SIG-M5 treated with dmso at 0.1 percent for 504 hours (cell line): ENCODE data around the gene DMGDH.

Experiments
- DNase-seq: peaks from one replicate; lab custom pipeline; 2025; ENCODE audit not compliant: unreplicated experiment; lab: John Stamatoyannopoulos, UW

DMGDH gene

GRCh38 chr5:79070350-79070667 lies 835 bp upstream of the DMGDH start:
- no peak for DNase-seq

DNA sequence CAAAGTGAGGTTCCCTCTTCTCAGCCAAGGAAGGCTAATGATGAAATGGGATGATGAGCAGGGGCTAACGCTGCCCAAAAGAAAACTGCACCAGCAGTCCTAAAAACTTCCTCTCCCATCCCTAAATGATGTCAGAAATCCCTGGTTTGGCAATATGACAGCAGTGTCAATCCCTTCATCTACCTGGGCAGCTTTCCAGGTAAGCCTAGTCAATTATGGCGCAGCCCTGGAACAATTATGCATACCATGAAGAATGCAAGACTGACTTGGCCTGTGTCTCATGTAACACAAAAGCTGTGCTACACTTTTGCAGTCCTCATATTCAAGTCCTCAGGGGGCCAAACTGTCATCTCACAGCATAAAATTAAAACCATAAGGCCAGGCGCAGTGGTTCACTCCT lies 7.0 kb downstream of the DMGDH start:
- DNase-seq = no peak

- no peak for DNase-seq
These were observed 9.8 kb downstream of the DMGDH start for GRCh38 chr5:79059674-79060073.

- DNase-seq = no peak
These were observed 12.6 kb downstream of the DMGDH start for GRCh38 chr5:79056847-79057246.

DNA sequence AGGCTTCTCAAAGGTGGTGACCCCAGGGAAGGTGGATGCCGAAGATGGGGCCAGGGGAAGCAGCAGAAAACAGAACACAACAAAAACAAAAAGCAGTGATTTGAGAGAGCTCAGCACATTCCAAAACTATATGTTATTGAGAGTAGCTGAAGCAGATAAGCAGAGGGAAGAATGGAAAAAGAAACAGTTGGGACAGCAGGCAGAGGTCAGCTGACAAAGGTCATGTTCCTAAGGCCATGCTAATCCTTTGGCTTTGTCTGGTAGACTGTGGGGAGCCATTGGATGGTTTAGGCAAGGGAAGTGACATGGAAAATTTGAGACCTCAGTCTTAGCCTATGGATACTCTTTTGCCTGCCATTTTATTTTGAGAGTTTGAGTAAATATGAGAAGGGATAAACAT lies 14.5 kb downstream of the DMGDH start:
- no peak for DNase-seq

DNA sequence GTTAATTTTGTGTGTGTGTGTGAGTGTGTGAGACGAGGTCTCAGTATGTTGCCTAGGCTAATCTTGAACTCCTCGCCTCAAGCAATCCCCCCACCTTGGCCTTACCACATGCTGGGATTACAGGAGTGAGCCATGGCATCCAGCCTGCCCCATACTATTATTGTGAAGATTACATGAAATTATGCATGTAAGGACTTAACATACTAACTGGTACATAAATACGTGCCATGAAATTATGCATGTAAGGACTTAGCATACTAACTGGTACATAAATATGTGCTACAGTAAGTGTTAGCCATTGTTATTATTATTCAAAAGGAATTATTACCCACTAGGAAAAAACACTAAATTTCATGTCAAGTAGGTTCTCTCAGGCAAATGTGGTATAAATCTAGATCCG lies 16.2 kb downstream of the DMGDH start:
- DNase-seq = no peak

DNA sequence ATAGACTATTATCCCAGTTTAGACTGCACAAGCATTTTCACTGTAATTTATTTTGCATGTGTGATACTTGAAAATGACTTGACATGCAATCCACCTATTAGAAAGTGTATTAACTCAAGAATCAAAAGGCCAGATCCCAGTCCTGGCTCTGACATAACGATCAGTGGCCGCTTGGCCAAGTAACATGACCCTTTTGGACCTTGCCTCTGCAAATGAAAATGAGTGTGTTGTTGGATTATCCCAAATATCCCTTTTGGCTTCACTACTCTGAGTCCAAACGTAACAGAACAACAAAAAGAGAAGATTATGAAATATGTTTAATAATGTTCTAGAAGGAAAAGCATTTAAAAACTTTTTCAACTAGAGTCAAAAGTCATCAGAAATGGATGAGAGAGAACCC lies 19.0 kb downstream of the DMGDH start:
- no peak for DNase-seq

GRCh38 chr5:79048437-79048836 lies 21.0 kb downstream of the DMGDH start:
- DNase-seq = no peak

- DNase-seq = no peak
These were observed 22.3 kb downstream of the DMGDH start for GRCh38 chr5:79047199-79047598.

DNA sequence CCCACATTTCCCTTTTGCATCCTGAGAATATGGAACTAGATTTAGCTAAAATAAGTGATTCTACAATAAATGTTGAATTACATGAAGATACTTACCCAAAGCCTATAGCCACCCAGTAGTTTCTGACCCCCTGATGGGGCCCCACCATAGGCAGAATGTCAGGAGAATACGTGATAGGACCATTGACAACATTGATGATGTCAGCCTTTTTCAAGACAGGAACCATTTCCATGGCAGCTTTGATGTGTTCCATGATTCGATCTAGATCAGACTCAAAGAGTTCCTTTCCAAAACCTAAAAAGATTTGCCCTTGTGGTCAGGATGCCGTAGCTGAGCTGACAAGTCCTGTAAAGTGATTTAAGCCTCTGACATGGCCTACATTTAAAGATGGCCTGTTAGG lies 27.3 kb downstream of the DMGDH start:
- DNase-seq = no peak

- no peak for DNase-seq
These were observed 32.7 kb downstream of the DMGDH start for GRCh38 chr5:79036769-79037168.

DNA sequence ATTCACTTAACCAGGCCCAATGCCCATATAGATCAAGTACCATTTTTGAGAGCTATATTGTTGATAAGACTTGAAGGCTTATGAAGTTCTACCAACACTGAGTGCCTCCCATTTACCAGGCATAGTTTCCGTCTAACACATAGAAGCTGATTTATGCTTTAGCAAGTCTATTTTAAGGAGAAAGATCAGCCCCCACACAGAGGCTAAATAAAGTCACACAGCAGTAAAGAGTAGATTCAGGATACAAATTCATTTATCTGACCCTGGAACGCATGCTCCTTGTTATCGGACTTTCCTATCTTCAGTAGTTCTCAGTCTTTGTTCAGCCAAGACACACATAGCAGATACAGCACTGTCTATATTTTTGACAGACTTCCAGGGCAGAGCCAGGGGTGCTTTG lies 34.2 kb downstream of the DMGDH start:
- DNase-seq = no peak

- DNase-seq = no peak
These were observed 36.7 kb downstream of the DMGDH start for GRCh38 chr5:79032782-79033181.

- no peak for DNase-seq
These were observed 37.3 kb downstream of the DMGDH start for GRCh38 chr5:79032031-79032695.

DNA sequence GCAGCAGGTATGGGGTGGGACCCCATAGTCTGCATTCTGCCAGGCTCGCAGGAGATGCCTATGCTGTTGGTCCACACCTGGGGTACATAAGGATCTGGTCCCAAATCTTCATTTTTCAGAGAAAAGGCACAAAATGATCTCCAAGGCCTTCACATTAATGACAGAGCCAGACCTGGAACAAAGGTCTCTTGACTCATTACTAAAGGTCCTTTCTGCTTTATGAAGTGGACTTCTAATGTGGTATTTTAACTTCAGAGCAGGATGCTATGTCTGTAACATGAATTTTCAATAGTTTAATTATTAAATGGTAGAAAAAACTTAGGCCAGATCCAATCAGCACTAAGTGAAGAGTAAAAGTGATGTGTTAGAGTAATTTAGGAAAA lies 38.0 kb downstream of the DMGDH start:
- DNase-seq = no peak

DNA sequence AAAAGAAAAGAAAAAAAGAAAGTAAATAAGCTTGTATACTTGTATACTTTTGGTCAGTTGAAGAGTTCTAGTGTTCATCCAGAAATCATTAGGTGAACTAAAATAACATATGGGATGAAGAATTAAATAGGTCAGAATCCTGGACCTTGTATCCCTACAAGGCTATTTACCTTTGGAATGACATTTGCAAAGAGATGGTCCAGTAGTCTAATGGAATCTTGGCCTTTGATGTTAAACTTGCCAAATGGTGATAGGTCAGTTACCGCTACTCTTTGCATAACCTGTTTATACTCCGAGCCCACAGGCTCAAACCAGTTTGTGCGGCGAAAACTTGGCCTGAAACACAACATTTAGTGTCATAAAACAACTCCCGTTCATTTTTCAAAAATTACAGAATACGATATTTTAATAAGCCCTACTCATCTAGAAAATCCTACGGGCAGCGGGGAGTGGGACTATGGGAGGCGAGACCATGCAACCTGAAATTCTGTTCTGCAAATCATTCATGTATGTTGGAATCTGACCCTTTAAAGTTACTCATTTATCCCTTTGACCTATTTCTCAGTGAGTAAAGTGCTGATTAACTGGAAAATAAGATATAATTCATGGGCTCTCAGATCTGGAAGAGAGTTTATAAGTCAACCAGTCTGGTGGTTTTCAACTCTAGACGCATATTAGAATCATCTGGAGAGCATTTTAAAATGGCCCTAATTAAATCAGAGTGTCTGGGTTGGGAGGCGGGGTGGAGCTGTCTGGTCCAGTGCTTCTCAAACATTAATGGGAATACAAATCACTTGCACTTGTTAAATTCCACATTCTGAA lies 38.6 kb downstream of the DMGDH start:
- no peak for DNase-seq

- peak; percentile 47 for DNase-seq
These were observed 44.4 kb downstream of the DMGDH start for GRCh38 chr5:79025054-79025472.

DNA sequence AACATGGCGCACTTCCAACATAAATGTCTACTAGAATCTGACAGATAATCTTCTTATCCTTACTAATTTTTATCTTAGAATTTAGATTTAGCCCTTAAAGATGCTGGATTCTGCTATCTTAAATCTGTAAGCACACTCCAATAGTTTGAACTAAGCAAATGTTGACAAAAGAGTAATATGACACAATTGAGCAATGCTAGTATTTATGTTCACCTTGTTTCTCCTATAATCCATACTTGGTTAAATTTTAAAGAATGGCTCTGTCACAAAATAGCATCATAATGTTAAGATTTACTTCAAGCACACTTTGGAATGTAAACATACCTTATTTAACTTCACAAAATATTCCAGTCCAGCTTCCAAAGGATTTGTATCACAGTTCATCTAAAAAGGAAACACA lies 45.5 kb downstream of the DMGDH start:
- DNase-seq = no peak

GRCh38 chr5:79023348-79023747 lies 46.1 kb downstream of the DMGDH start:
- no peak for DNase-seq

- DNase-seq = no peak
These were observed 46.7 kb downstream of the DMGDH start for GRCh38 chr5:79022771-79023170.

GRCh38 chr5:79021753-79022152 lies 47.7 kb downstream of the DMGDH start:
- no peak for DNase-seq

DNA sequence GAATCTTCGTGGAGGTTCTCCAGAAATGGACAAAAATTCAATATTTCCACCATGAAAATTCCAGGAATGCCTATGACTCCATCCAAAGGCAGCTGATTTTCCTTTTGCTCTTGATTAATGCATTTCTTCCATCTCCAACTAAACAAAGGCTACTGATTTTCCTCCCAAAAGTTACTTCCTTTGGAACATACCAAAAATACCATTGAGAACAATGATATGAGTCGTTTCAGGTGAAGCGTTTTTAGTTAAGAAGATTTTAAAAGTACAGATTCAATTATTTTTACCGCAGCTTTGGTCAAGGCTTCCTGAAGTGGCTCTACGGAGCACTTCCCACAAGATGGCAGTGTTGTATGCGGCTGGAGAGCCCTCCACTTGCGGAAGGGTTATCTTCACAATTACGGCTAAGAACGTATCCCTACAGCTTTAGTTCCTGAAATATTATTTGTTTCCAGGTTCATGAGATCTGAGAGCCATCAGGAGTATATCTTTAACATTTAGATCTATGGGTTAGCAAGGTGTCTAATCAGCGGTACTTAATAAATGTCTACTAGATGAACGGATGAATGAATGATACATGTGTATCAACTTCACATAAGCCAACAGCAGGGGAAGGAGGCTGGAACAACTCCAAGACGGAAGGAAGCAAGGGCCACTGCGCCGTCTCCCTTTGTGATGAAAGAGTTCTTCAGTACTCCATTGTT lies 48.5 kb downstream of the DMGDH start:
- peak; percentile 53 for DNase-seq
